Left lung (tissue), 10 donors: ENCODE measurements around the gene RNF6. TPM values are rescaled to one million over a fixed set of nuclear protein-coding genes. Genes with fewer than 3 reads are reported as not detected.
A peak's percentile ranks its signal among the peaks of the same experiment; 100 is the strongest.

Source experiments
- ATAC-seq: fragments of 200-7000 bp; cut with Tn5 transposase; one replicate; pipeline ENCODE4 v1.9.1; 2020; ENCODE audit warnings: moderate library complexity
- DNase-seq, 4 donors: peaks; one replicate each; pipeline ENCODE4 v3.0.0-alpha.2; 2013 to 2020
- H3K27ac ChIP-seq, 2 donors: fragments of 200-600 bp; sonication (generic) in 1 of 2; one replicate each; pipeline versions ENCODE4 v1.5.0 to v1.8.0; 2020 to 2021
- H3K27me3 ChIP-seq, 2 donors: fragments of 200-600 bp; sonication (generic) in 1 of 2; one replicate each; pipeline versions ENCODE4 v1.5.0 to v1.8.0; 2020 to 2021
- H3K36me3 ChIP-seq, 2 donors: fragments of 200-600 bp; sonication (generic) in 1 of 2; one replicate each; pipeline versions ENCODE4 v1.5.0 to v1.8.0; 2020 to 2021
- H3K4me1 ChIP-seq, 2 donors: fragments of 200-600 bp; one replicate each; pipeline ENCODE4 v1.8.0; 2021
- H3K4me3 ChIP-seq, 2 donors: fragments of 200-600 bp; sonication (generic) in 1 of 2; one replicate each; pipeline versions ENCODE4 v1.5.0 to v1.8.0; 2020 to 2021; ENCODE audit warnings: mild to moderate bottlenecking in 1 of 2
- H3K9me3 ChIP-seq, 2 donors: fragments of 200-600 bp; sonication (generic) in 1 of 2; one replicate each; pipeline versions ENCODE4 v1.5.0 to v1.8.0; 2020 to 2021
- CTCF ChIP-seq, 2 donors: fragments of 200-600 bp; sonication (generic) in 1 of 2; IDR thresholded peaks; one replicate each; pipeline versions ENCODE4 v1.5.0 to v1.8.0; 2021; ENCODE audit warnings: antibody characterized with exemption in 2 of 2
- intact Hi-C, 2 donors: fragments of 100-400 bp; cut with DNase I; formaldehyde crosslinking; loops; one replicate each; pipeline versions ENCODE4 v1.11.2 to v1.14.2; 2022
- polyA plus RNA-seq, 6 donors: library from polyadenylated mRNA; unstranded; fragments of 120-200 nt; gene quantifications; one replicate each; pipeline ENCODE4 v1.2.1, GENCODE V29; 2013; ENCODE audit not compliant: insufficient read length in 6 of 6
- total RNA-seq, 2 donors: library from RNA; stranded (reverse); fragmentation: NEBNext Ultra II Directional; extraction: Animal tissue kit (Norgen Biotek cat#: 25700); gene quantifications; one replicate each; pipeline ENCODE4 v1.2.1, GENCODE V29; 2021
- donor health status: DM: no; HTN: yes; CAD: no.
- donor health status: DM: no; HTN: no; CAD: no.

The RNF6 gene
- total and polyA plus RNA-seq, 8 donors = 24.6 to 33.1 (median 28.0) TPM

DNA sequence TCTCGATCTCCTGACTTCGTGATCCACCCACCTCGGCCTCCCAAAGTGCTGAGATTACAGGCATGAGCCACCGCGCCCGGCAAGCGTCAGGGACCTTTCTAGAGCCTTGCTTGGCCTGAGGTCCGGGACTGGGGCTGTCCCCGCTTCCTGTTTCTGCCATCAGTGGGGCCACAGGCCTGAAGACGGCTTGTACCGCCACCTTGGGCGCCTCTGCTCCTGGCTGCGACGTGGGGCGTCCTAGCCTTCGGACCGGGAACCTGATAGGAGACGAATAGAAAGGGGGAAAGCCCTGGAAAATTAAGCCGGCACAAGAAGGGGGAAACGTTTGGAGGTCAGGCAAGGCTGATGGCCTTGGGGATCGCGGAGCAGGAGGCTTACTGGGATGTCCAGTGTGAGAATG is 35.1 kb downstream of the RNF6 start:
- ATAC-seq (peak; percentile 4), DNase-seq (no peak)
- Histone ChIP-seq H3K4me3 (peak overlapping the region; percentile 46 to 55), H3K9me3 (no peaks in the 10 kb centered on the region), H3K27ac (peak overlapping the region; percentile 80 to 86), H3K27me3 (no peaks in the 10 kb centered on the region), H3K4me1 (peaks cover 0 to 16% of the 10 kb centered on the region in 2 donors), H3K36me3 (no peaks in the 10 kb centered on the region)
- intact Hi-C loops = loop anchor here in 1 of 2 donors (10.0 kb wide), 1 partner anchor 308 kb away; no protein-coding TSS in a partner anchor
- TF ChIP-seq CTCF (IDR thresholded peaks at IDR 0.05) = no peak

GRCh38 chr13:26186118-26186870 is 35.8 kb downstream of the RNF6 start:
- intact Hi-C loops = loop anchor here in 1 of 2 donors (10.0 kb wide), 1 partner anchor 309 kb away; no protein-coding TSS in a partner anchor
- ATAC-seq (peak; percentile 99), DNase-seq (peak; percentile 90 to 94 (median 92))
- Histone ChIP-seq H3K9me3 (no peaks in the 10 kb centered on the region), H3K36me3 (no peaks in the 10 kb centered on the region), H3K4me3 (peak overlapping the region; percentile 46 to 55), H3K27me3 (no peaks in the 10 kb centered on the region), H3K27ac (peak overlapping the region; percentile 80 to 86), H3K4me1 (peaks cover 0 to 16% of the 10 kb centered on the region in 2 donors)
- TF ChIP-seq CTCF (IDR thresholded peaks at IDR 0.05) = peak in 1 of 2 donors; percentile 45

GRCh38 chr13:26185720-26186117 is 36.4 kb downstream of the RNF6 start:
- Histone ChIP-seq H3K36me3 (no peaks in the 10 kb centered on the region), H3K9me3 (no peaks in the 10 kb centered on the region), H3K27me3 (no peaks in the 10 kb centered on the region), H3K4me3 (peak overlapping the region; percentile 46 to 55), H3K4me1 (peaks cover 0 to 16% of the 10 kb centered on the region in 2 donors), H3K27ac (peak overlapping the region; percentile 80 to 86)
- intact Hi-C loops = loop anchor here in 1 of 2 donors (10.0 kb wide), 1 partner anchor 309 kb away; no protein-coding TSS in a partner anchor
- TF ChIP-seq CTCF (IDR thresholded peaks at IDR 0.05) = no peak
- DNase-seq (no peak), ATAC-seq (peak; percentile 18)

- DNase-seq (peak in 3 of 4 donors; percentile 56 to 82 (median 67)), ATAC-seq (peak; percentile 54)
- Histone ChIP-seq H3K27ac (no peak overlapping the region), H3K4me1 (peaks cover 0 to 16% of the 10 kb centered on the region in 2 donors), H3K4me3 (no peak overlapping the region), H3K36me3 (no peaks in the 10 kb centered on the region), H3K9me3 (no peaks in the 10 kb centered on the region), H3K27me3 (no peaks in the 10 kb centered on the region)
- intact Hi-C loops = loop anchor here in 1 of 2 donors (10.0 kb wide), 1 partner anchor 310 kb away; no protein-coding TSS in a partner anchor
- TF ChIP-seq CTCF (IDR thresholded peaks at IDR 0.05) = peak; percentile 87 to 92
Observed at GRCh38 chr13:26184791-26185250, 37.3 kb downstream of the RNF6 start.

- no peaks in the 10 kb centered on the region for H3K9me3 ChIP-seq
- H3K27me3 ChIP-seq = no peaks in the 10 kb centered on the region
- peaks cover 0 to 16% of the 10 kb centered on the region in 2 donors for H3K4me1 ChIP-seq
- no peak for ATAC-seq
- no peak for TF ChIP-seq CTCF (IDR thresholded peaks at IDR 0.05)
- no peak for DNase-seq
- no peak overlapping the region for H3K27ac ChIP-seq
- H3K4me3 ChIP-seq = no peak overlapping the region
- intact Hi-C loops = loop anchor here in 1 of 2 donors (10.0 kb wide), 1 partner anchor 311 kb away; no protein-coding TSS in a partner anchor
- no peaks in the 10 kb centered on the region for H3K36me3 ChIP-seq
Observed at GRCh38 chr13:26183416-26183815, 38.7 kb downstream of the RNF6 start.
